Measurements from ENCODE around the gene PPP1R1B.
"Not testable (repeated sequence)": the region's sequence is repeated elsewhere in the genome, so short reads cannot be mapped to it uniquely, and the experiment has no call there.

- TF ChIP-seq, protein P1, sequence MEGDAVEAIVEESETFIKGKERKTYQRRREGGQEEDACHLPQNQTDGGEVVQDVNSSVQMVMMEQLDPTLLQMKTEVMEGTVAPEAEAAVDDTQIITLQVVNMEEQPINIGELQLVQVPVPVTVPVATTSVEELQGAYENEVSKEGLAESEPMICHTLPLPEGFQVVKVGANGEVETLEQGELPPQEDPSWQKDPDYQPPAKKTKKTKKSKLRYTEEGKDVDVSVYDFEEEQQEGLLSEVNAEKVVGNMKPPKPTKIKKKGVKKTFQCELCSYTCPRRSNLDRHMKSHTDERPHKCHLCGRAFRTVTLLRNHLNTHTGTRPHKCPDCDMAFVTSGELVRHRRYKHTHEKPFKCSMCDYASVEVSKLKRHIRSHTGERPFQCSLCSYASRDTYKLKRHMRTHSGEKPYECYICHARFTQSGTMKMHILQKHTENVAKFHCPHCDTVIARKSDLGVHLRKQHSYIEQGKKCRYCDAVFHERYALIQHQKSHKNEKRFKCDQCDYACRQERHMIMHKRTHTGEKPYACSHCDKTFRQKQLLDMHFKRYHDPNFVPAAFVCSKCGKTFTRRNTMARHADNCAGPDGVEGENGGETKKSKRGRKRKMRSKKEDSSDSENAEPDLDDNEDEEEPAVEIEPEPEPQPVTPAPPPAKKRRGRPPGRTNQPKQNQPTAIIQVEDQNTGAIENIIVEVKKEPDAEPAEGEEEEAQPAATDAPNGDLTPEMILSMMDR (IDR thresholded peaks at IDR 0.05) = not testable (repeated sequence)
- not testable (repeated sequence) for TF ChIP-seq POLR2A, EP300 (IDR thresholded peaks at IDR 0.05)
These were observed 36.6 kb upstream of the PPP1R1B start for GRCh38 chr17:39590180-39590579.

All from suprapubic skin (tissue), 3 donors.